Tibial nerve (tissue), 4 donors: ENCODE data around the gene OR2V1.

Source experiments
- CTCF ChIP-seq, 5 experiments: fragments of 200-600 bp in 3 of 5; fragments of 450-650 bp in 2 of 5; sonication (generic) in 3 of 5; IDR thresholded peaks; one replicate each; pipeline ENCODE4 v1.5.1; 2016 to 2019; ENCODE audit warnings: antibody characterized with exemption in 5 of 5, mild to moderate bottlenecking in 3 of 5, moderate library complexity in 2 of 5
- EP300 ChIP-seq, 2 donors: sonication (generic); formaldehyde crosslinking; IDR thresholded peaks; one replicate each; pipeline ENCODE4 v1.6.1; 2017; ENCODE audit warnings: antibody characterized with exemption in 2 of 2, mild to moderate bottlenecking in 1 of 2
- POLR2A ChIP-seq, 2 donors: fragments of 450-650 bp; IDR thresholded peaks; one replicate each; pipeline ENCODE4 v1.6.1; 2017; ENCODE audit warnings: antibody characterized with exemption in 2 of 2, mild to moderate bottlenecking in 2 of 2, moderate library complexity in 2 of 2

GRCh38 chr5:181149355-181149754 lies 18.4 kb upstream of the OR2V1 start:
- no peak for TF ChIP-seq POLR2A (IDR thresholded peaks at IDR 0.05)
- TF ChIP-seq CTCF (IDR thresholded peaks at IDR 0.05), result no peak
- TF ChIP-seq EP300 (IDR thresholded peaks at IDR 0.05), result no peak
